GM20000 (cell line): ENCODE data around the gene CD80.

Experiments
- DNase-seq: peaks from one replicate; pipeline ENCODE4 v3.0.0; 2012; ENCODE audit warnings: low spot score
- CTCF ChIP-seq: IDR thresholded peaks from 2 replicates; pipeline ENCODE4 v1.5.1; 2012; ENCODE audit warnings: mild to moderate bottlenecking, control low read depth; ENCODE audit errors: extremely low read depth, missing control alignments

CD80 gene

GRCh38 chr3:119494597-119494996, 64.8 kb downstream of the CD80 start:
- TF ChIP-seq CTCF: no peak
- no peak for DNase-seq

- no peak for TF ChIP-seq CTCF
- no peak for DNase-seq
Observed at GRCh38 chr3:119492810-119493209, 66.6 kb downstream of the CD80 start.

- DNase-seq: no peak
- no peak for TF ChIP-seq CTCF
Observed at GRCh38 chr3:119492128-119492527, 67.3 kb downstream of the CD80 start.

GRCh38 chr3:119490153-119490552, 69.3 kb downstream of the CD80 start:
- TF ChIP-seq CTCF: no peak
- no peak for DNase-seq

- TF ChIP-seq CTCF: no peak
- no peak for DNase-seq
Observed at GRCh38 chr3:119485563-119485962, 73.9 kb downstream of the CD80 start.

GRCh38 chr3:119483101-119483500, 76.3 kb downstream of the CD80 start:
- no peak for TF ChIP-seq CTCF
- no peak for DNase-seq

GRCh38 chr3:119481079-119481478, 78.3 kb downstream of the CD80 start:
- TF ChIP-seq CTCF: no peak
- no peak for DNase-seq
